Adrenal gland (tissue), 5 donors: Measurements from ENCODE around the gene POLK.

ENCODE experiments used
- CTCF ChIP-seq, 6 experiments: fragments of 450-650 bp in 4 of 6; fragments of 200-600 bp in 2 of 6; sonication (generic) in 1 of 6; IDR thresholded peaks; 1 replicate in 5 of 6; 2 replicates in 1 of 6; pipeline versions ENCODE4 v1.5.1 to v1.8.0; 2016 to 2021; ENCODE audit warnings: antibody characterized with exemption in 6 of 6, mild to moderate bottlenecking in 2 of 6, moderate library complexity in 1 of 6
- POLR2A ChIP-seq, 2 donors: fragments of 450-650 bp; IDR thresholded peaks; one replicate each; pipeline ENCODE4 v1.6.1; 2017; ENCODE audit warnings: antibody characterized with exemption in 2 of 2, mild to moderate bottlenecking in 2 of 2, moderate library complexity in 1 of 2
- donor health status: DM: no; HTN: no; CAD: no.

- TF ChIP-seq CTCF (IDR thresholded peaks at IDR 0.05) (no peak), POLR2A (IDR thresholded peaks at IDR 0.05) (no peak)
These were observed 110.9 kb downstream of the POLK start for GRCh38 chr5:75622564-75622963.
